Fibroblast of mammary gland (primary cell): Measurements from ENCODE around the gene CYP24A1.

Experiments
- DNase-seq: peaks from one replicate; pipeline ENCODE4 v3.0.0-alpha.2; 2010; ENCODE audit warnings: low read depth
- H3K4me3 ChIP-seq: 2 replicates; pipeline ENCODE4 v1.5.1; 2011; ENCODE audit warnings: low read depth, mild to moderate bottlenecking, low read length, moderate library complexity; ENCODE audit not compliant: control insufficient read depth
- TF ChIP-seq, protein P1 (sequence below): conservative IDR thresholded peaks from 2 replicates; pipeline ENCODE4 v1.5.1; 2011; ENCODE audit warnings: low read depth, low read length, inconsistent platforms; ENCODE audit not compliant: control insufficient read depth, insufficient read depth

Gene CYP24A1

DNA sequence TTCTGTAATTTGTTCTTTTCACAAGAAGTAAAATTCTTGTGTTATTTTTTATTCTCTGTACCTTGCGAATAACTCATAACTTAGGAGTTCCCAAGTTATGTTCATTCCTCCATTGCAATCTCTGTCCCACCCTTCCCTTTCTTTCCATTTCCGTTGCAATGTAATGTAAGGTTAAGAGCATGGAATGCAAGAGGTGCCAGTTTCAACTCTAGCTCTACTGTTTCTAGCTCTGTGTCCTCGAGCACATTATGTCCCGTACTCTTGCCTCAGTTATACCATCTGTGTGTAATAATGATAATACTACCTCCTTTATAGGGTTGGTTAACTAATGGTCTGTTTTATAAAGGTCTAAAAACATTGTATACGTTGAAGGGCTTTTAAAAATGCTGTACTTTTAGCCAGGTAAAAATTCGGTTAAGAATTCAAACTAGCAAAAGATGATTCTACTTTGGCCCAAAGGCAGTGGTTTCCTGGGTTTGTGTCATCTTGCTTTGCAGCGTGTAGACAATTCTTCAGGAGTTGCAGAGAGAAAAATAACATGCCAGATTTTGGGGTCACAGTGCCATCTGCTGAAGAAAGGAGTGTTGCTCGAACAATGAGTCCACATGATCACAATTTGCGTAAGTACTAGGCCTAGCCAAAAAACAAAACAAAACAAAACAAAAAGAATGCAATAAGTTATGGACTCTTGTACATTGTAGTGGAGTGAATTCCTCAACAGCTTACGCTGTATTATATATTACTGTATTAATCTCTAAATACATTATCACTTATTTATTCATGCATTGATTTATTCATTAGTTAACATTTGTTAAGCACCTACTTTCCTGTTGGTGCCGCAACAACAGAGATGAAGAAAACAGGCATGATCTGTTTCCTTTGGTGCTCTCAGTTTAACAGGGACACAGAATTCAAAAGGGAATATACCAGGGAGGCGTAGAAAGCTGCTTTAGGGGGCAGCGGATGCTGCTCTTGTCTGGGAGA, 24.1 kb upstream of the CYP24A1 start:
- peak; percentile 74 for DNase-seq
- TF ChIP-seq, protein P1, sequence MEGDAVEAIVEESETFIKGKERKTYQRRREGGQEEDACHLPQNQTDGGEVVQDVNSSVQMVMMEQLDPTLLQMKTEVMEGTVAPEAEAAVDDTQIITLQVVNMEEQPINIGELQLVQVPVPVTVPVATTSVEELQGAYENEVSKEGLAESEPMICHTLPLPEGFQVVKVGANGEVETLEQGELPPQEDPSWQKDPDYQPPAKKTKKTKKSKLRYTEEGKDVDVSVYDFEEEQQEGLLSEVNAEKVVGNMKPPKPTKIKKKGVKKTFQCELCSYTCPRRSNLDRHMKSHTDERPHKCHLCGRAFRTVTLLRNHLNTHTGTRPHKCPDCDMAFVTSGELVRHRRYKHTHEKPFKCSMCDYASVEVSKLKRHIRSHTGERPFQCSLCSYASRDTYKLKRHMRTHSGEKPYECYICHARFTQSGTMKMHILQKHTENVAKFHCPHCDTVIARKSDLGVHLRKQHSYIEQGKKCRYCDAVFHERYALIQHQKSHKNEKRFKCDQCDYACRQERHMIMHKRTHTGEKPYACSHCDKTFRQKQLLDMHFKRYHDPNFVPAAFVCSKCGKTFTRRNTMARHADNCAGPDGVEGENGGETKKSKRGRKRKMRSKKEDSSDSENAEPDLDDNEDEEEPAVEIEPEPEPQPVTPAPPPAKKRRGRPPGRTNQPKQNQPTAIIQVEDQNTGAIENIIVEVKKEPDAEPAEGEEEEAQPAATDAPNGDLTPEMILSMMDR: peak; percentile 49
- H3K4me3 ChIP-seq: no peak overlapping the region

DNA sequence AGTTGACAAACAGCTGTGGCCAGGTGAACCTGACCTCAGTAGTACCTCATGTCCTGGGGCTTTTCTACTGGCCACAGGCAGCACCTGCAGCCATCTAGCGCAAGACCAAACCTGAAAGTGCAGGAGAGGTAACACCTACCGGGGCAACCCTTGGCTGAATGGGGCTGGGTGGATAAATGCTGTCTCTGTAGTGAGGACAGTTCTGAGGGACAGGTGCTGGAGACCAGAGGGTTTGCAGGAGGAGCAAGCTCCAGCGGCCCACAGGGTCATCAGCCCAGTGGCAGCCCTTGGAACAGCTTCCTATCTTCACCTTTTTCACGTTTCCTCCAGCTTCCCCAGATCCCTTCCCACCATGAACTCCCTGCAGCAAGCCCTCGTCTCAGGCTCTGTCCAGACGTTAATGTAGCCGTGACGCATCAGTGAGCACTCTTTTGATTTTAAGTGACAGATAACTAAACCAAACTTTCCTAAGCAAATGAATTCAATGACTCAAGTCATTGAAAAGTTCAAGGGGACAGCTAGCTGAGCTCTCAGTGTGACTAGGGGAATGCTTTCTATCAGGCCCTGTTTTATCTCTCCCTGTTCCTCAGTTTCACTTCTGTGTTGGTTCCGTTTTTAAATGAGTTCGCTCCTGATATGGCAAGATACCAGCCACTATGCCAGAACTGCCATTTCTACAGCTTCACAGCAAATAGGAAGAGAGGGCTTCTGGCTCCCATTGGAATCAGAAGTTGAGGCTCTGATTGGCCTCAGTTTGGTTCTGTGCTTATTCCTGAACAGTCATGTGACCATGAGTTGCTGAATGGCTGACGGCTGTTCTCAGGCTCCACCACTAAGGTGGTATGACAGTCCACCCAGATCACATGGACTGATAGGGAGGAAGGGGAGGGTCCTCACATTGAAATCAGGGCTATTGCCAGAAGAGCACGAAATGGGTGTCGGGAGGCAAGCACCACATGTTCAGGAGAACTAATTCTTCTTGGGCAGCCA, 22.0 kb upstream of the CYP24A1 start:
- DNase-seq: no peak
- TF ChIP-seq, protein P1: no peak
- H3K4me3 ChIP-seq: no peak overlapping the region

DNA sequence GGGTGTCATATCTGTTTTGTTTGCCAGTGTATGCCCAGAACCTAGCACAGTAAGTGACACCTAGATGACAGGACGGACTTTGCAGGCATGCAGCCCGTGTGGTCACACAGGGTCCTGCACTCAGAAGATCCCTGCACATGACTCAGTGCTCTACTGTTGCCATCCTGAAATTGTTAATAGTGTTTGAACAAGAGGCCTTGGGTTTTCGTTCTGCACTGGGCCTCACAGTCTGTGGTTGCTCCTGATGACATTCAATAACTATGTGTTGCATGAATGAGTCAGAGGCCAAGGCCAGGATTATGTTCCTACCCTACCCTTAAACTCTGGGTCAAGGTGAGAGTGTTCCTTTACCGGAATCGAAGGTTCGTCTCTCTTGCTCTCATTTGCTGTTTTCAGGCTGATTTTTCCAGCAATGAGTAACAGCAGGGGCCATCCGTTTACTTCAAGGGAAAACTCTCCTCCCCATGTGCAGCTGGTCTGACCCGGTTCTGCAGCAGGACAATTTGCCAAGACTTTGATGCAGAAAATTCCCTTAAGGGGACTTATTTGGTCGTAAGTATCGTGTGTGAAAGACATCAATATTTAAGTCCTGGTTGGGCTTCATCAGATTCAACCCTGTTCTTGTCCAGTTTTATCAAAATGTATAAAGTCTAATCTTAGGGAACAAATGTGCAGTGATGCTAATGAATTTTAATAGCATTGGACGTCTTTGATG, 21.1 kb upstream of the CYP24A1 start:
- H3K4me3 ChIP-seq: no peak overlapping the region
- DNase-seq: peak; percentile 52
- TF ChIP-seq, protein P1: no peak

DNA sequence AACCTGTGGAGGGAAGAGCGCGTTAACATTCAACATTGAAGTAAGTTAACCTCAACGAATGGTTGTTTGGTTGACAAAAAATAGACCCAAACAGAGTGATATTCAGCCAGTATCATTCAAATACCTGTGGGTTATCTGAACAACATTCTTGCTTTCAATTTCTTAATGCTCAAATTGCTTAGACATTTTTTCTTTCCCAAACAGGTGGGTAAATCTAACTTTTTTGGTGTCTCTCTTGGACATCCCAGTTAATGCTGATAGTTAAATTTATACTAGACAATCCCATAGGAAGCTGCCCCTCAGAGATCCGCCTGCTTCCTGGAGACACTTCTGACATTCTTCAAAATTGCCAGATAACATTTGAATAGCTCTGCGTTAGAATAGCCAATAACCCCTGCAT, 20.0 kb upstream of the CYP24A1 start:
- no peak overlapping the region for H3K4me3 ChIP-seq
- TF ChIP-seq, protein P1: no peak
- DNase-seq: no peak

DNA sequence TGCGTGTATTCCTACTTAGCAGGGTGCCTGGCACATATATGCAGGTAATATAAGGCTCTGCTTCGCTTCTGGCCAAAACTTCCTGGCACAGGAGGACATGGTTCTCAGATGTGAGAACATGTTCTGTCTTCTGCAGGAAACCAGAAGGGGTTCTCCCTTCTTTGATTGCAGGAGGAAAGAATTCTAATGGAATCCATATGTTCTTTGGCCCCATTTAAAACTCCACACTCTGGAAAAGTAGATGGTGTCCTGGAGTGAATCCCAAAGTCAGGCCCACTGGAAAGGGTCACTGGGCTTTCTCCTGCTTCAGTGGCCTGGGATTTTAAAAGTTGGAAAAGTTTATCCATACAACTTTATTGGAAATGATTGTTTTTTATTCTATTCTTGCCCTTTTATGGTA, 16.4 kb upstream of the CYP24A1 start:
- no peak overlapping the region for H3K4me3 ChIP-seq
- DNase-seq: peak; percentile 40
- TF ChIP-seq, protein P1: no peak

DNA sequence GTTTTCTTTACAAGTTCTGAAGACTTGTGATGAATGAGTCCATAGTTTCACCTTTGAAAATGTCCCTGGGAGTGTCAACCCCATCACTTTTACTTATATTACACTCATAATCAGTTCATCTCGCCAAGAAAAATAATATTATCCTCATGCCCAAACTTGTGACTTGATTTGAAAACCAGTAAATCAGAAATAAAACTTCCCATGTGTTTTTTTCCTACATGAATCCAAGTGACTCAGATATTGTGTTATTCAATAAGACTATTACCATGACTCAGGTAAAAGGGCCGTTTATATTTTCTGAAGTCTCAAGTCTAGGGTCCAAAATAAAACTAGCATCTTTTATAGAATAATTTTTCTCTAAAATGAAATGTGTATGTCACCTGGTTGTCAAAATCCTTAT, 15.8 kb upstream of the CYP24A1 start:
- DNase-seq: peak; percentile 48
- no peak overlapping the region for H3K4me3 ChIP-seq
- TF ChIP-seq, protein P1: no peak
